Heart right ventricle (tissue), 16 donors: ENCODE measurements around the gene FEN1. TPM values are rescaled to one million over a fixed set of nuclear protein-coding genes. Genes with fewer than 3 reads are reported as not detected.

Experiments used
- ATAC-seq, 8 donors: fragments of 200-7000 bp; cut with Tn5 transposase; one replicate each; pipeline ENCODE4 v1.9.1; 2020; ENCODE audit warnings: mild to moderate bottlenecking in 8 of 8, moderate library complexity in 8 of 8, moderate number of reproducible peaks in 1 of 8
- DNase-seq, 2 donors: peaks; one replicate each; pipeline ENCODE4 v3.0.0-alpha.2; 2020
- H3K27ac ChIP-seq, 10 donors: fragments of 200-600 bp; sonication (generic) in 2 of 10; one replicate each; pipeline versions ENCODE4 v1.5.0 to v1.8.0; 2020 to 2022; ENCODE audit warnings: mild to moderate bottlenecking in 3 of 10
- H3K27me3 ChIP-seq, 7 donors: fragments of 200-600 bp; one replicate each; pipeline ENCODE4 v1.8.0; 2021 to 2022; ENCODE audit warnings: mild to moderate bottlenecking in 2 of 7
- H3K36me3 ChIP-seq, 9 donors: fragments of 200-600 bp; sonication (generic) in 1 of 9; one replicate each; pipeline versions ENCODE4 v1.5.0 to v1.8.0; 2020 to 2022; ENCODE audit warnings: mild to moderate bottlenecking in 2 of 9
- H3K4me1 ChIP-seq, 9 donors: fragments of 200-600 bp; sonication (generic) in 1 of 9; one replicate each; pipeline versions ENCODE4 v1.5.0 to v1.8.0; 2020 to 2022; ENCODE audit warnings: mild to moderate bottlenecking in 4 of 9
- H3K4me3 ChIP-seq, 10 donors: fragments of 200-600 bp; sonication (generic) in 2 of 10; one replicate each; pipeline versions ENCODE4 v1.5.0 to v1.8.0; 2020 to 2022; ENCODE audit warnings: mild to moderate bottlenecking in 7 of 10, moderate library complexity in 2 of 10
- H3K9me3 ChIP-seq, 11 donors: fragments of 200-600 bp in 10 of 11; sonication (generic) in 2 of 11; one replicate each; pipeline versions ENCODE4 v1.5.0 to v1.8.0; 2013 to 2022; ENCODE audit warnings: mild to moderate bottlenecking in 2 of 11, control low read depth in 1 of 11, moderate library complexity in 1 of 11
- WGBS, 2 donors: extraction: QIAGEN DNeasy Blood & Tissue Kit; methylation state at CpG; one replicate each; pipeline ENCODE4 v1.1.7; 2013; ENCODE audit warnings: inconsistent platforms in 1 of 2; 5-methylcytosine and 5-hydroxymethylcytosine counted together
- intact Hi-C, 10 donors: fragments of 100-400 bp; cut with DNase I; formaldehyde crosslinking; loops; one replicate each; pipeline versions ENCODE4 v1.11.1 to v1.14.2; 2022
- polyA plus RNA-seq, 2 donors: library from polyadenylated mRNA; stranded (reverse); fragments of 200-250 nt; gene quantifications; one replicate each; pipeline ENCODE4 v1.2.3, GENCODE V29; 2013
- total RNA-seq, 10 donors: library from RNA; stranded (reverse); fragmentation: NEBNext Ultra II Directional in 3 of 10; extraction: Animal tissue kit (Norgen Biotek cat#: 25700) in 3 of 10; gene quantifications; one replicate each; pipeline versions ENCODE4 v1.2.1 to v1.2.4, GENCODE V29; 2021 to 2023
- TF ChIP-seq, protein P1 (sequence below), 9 donors: fragments of 200-600 bp; sonication (generic) in 2 of 9; IDR thresholded peaks; one replicate each; pipeline versions ENCODE4 v1.5.0 to v1.8.0; 2021 to 2022; ENCODE audit warnings: antibody characterized with exemption in 9 of 9, mild to moderate bottlenecking in 5 of 9, moderate library complexity in 1 of 9
- donor health status: Arrhythmogenic right ventricular cardiomyopathy.
- donor health status: ischemic (EF 13 %, LVEDD 7.1; RV severe dilation, severe dysfunction).
- donor health status: healthy with polysubstance abuse.
- donor health status: DM: no; HTN: yes; CAD: no.
- donor health status: DM: no; HTN: no; CAD: no.
- donor health status: ischemic (EF 25% LVEDD 6.9; RV normal size, moderate dysfunction).
- donor health status: ischemic (EF 25% LVEDD 5.7; RV mildly dilated, moderate dysfunction).
- donor health status: healthy.
- donor health status: DM: yes; HTN: yes; CAD: no.
- donor health status: Ischemic cardiomyopathy.
- donor health status: ischemic (EF 35%, LVEDD 5.7; RV mildly dilated, moderate dysfunction).
- donor health status: nonischemic (EF 11% LVEDD 7.7; RV severe dilation, severe dysfunction).
- donor health status: DM: yes; HTN: yes; CAD: no.
- donor health status: PGD.
- donor health status: ischemic (EF 29% LVEDD 5.4; RV normal size, mild dysfunction).
- donor health status: nonischemic (EF 23%, LVEDD 6.1; RV moderate dilation, normal function).

FEN1 gene
- total and polyA plus RNA-seq, 12 donors = 2.1 to 8.8 (median 6.2) TPM

DNA sequence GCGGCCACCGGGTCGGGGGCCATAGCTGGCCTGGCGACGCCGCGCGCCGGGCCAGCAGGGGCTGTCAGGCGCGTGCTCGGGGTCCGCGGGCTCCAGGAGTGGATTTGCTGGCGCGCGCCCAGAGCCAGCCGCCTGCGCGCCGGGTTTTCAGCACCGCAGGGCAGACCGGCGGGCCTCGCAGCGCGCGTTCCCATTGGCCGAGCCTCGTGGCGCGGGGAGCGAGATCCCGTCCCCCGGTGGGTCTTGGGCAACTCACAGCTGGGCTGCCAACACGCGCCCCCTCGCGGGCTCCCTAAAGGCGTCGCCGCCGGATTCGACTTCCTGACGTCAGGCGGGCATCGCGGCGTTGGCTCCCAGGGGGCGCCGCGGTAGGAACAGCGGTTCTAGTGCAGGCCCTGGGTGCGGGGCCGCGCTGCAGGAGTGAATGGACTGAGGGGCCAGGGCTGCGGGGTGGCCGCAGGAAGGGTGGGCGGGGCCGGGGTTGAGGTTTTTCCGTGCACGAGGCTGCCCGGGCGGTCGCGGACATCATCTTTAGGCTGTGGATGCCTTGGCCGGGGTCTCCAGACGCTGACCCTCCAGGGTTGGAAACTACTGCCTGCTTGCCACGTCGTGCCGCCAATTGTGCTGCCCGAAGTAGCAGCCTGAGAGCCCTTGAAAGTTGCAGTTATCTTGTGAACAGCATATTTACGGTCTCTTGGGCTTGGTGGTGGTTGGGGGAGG, 24.2 kb downstream of the FEN1 start, which contains the start of gene FADS1:
Gene FADS1 (minus strand): TSS at position 268 of the 720 bp plus-strand sequence. CDS start 74 bp downstream, at position 194.
- H3K4me1 ChIP-seq = peaks cover 4 to 29% (median 10%) of the 10 kb centered on the region in 9 donors
- H3K27ac ChIP-seq = peak within 1 kb of the TSS; percentile 93 to 100 (median 99)
- DNase-seq (peak; percentile 89 to 93), ATAC-seq (peak; percentile 16 to 74 (median 44))
- peaks cover 0 to 9% (median 0%) of the 10 kb centered on the region in 7 donors for H3K27me3 ChIP-seq
- peak within 1 kb of the TSS; percentile 50 to 93 (median 76) for H3K4me3 ChIP-seq
- intact Hi-C loops = loop anchor here in 7 of 10 donors (2.0 to 10.0 kb wide), 7 partner anchors 14 to 155 kb away; partner anchors contain the start of gene FADS3 (in 1 of the 7)
- no peaks in the 10 kb centered on the region for H3K9me3 ChIP-seq
- TF ChIP-seq, protein P1, sequence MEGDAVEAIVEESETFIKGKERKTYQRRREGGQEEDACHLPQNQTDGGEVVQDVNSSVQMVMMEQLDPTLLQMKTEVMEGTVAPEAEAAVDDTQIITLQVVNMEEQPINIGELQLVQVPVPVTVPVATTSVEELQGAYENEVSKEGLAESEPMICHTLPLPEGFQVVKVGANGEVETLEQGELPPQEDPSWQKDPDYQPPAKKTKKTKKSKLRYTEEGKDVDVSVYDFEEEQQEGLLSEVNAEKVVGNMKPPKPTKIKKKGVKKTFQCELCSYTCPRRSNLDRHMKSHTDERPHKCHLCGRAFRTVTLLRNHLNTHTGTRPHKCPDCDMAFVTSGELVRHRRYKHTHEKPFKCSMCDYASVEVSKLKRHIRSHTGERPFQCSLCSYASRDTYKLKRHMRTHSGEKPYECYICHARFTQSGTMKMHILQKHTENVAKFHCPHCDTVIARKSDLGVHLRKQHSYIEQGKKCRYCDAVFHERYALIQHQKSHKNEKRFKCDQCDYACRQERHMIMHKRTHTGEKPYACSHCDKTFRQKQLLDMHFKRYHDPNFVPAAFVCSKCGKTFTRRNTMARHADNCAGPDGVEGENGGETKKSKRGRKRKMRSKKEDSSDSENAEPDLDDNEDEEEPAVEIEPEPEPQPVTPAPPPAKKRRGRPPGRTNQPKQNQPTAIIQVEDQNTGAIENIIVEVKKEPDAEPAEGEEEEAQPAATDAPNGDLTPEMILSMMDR (IDR thresholded peaks at IDR 0.05) = peak; percentile 14 to 75 (median 55)
- H3K36me3 ChIP-seq = peaks cover 0 to 16% (median 8%) of the 10 kb centered on the region in 9 donors
- WGBS, 2 donors = 1% methylated on average over 70 to 73 of the region's 73 CpGs

DNA sequence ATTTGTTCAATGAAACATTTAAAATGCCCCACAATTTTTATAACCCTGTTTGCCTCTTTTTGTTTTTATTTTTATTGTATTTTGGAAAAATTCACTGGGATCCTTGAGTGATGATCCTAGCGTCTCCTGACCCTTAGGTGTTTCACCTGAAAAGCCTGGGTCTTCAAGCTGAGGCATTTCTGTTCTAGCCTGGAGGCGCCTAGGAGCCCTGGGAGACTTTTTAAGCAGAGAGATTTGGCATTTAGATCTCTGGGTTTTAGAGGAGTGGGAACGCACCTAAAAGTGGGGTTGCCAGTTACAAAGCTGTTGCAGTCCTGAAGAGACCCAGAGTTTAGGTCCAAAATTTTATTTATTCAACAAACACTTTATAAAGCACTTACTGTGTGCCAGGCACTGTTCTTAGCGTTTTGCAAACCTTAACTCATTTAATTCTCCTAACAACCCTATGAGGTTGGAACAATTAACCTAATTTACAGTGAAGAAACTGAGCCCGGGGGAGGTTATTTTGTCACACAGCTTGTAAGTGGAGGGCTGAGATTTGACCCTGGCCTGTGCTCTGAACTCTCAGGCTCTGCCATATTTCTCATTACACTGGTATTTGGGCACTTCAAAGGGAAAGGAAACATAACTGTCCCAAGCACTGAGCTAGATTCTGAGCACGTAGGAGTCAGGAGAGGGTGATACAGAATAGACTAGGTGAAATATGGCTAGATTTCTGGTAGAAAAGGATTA, 24.9 kb downstream of the FEN1 start:
- DNase-seq = no peak
- TF ChIP-seq, protein P1 (IDR thresholded peaks at IDR 0.05) = no peak
- ATAC-seq = no peak
- WGBS, 2 donors = 75 to 81% methylated on average over 6 of the region's 6 CpGs
- intact Hi-C loops = loop anchor here in 7 of 10 donors (2.0 to 10.0 kb wide), 7 partner anchors 13 to 155 kb away; partner anchors contain the start of gene FADS3 (in 1 of the 7)
- Histone ChIP-seq H3K4me1 (peaks cover 4 to 29% (median 10%) of the 10 kb centered on the region in 9 donors), H3K27me3 (peaks cover 0 to 9% (median 0%) of the 10 kb centered on the region in 7 donors), H3K9me3 (no peaks in the 10 kb centered on the region), H3K4me3 (peak overlapping the region in 9 of 10 donors; percentile 66 to 93 (median 77)), H3K27ac (peak overlapping the region in 9 of 10 donors; percentile 93 to 100 (median 99)), H3K36me3 (peaks cover 0 to 8% (median under 1%) of the 10 kb centered on the region in 9 donors)

DNA sequence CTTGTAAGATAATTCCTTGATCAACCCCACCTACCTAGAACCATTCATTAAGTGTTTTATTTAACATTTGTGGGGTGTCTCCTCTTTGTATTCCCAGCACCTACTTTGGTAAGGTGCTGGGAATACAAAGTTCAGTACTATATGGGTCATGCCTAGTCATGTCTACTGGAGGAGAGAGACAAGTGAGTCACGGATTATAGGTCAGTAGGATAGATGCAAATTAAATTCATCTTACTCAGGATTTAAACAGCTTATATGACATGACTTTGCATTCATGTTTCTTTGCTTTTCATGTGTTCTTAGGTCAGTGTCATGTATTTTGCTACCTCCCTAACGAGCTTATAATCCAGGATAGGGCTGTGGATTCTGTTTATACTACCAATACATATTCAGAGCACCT, 27.5 kb downstream of the FEN1 start:
- no peaks in the 10 kb centered on the region for H3K9me3 ChIP-seq
- peaks cover 0 to 4% (median 0%) of the 10 kb centered on the region in 9 donors for H3K36me3 ChIP-seq
- ATAC-seq (no peak), DNase-seq (no peak)
- 90 to 96% methylated on average over 2 of the region's 2 CpGs for WGBS, 2 donors
- peaks cover 0 to 6% (median 0%) of the 10 kb centered on the region in 7 donors for H3K27me3 ChIP-seq
- no peak overlapping the region for H3K4me3 ChIP-seq
- TF ChIP-seq, protein P1 (IDR thresholded peaks at IDR 0.05) = no peak
- no peak overlapping the region for H3K27ac ChIP-seq
- H3K4me1 ChIP-seq = peaks cover 0 to 24% (median 8%) of the 10 kb centered on the region in 9 donors
- intact Hi-C loops = no loop called here
